IMR-90 (cell line): ENCODE data around the gene CHST14.

Source experiments
- FOS ChIP-seq: fragments of 150-350 bp; IDR thresholded peaks from 2 replicates; pipeline ENCODE4 v1.6.1; 2016; ENCODE audit warnings: low read depth, low read length
- MXI1 ChIP-seq: IDR thresholded peaks from 2 replicates; pipeline ENCODE4 v1.6.1; 2012; ENCODE audit warnings: low read depth, mild to moderate bottlenecking, low read length, moderate library complexity, borderline replicate concordance
- TF ChIP-seq, protein P1 (sequence below): conservative IDR thresholded peaks from 2 replicates; pipeline ENCODE4 v1.5.1; 2012; ENCODE audit warnings: mild to moderate bottlenecking, low read depth, low read length, improper control_type of control experiment

- TF ChIP-seq MXI1 = no peak
- TF ChIP-seq FOS = no peak
- TF ChIP-seq, protein P1, sequence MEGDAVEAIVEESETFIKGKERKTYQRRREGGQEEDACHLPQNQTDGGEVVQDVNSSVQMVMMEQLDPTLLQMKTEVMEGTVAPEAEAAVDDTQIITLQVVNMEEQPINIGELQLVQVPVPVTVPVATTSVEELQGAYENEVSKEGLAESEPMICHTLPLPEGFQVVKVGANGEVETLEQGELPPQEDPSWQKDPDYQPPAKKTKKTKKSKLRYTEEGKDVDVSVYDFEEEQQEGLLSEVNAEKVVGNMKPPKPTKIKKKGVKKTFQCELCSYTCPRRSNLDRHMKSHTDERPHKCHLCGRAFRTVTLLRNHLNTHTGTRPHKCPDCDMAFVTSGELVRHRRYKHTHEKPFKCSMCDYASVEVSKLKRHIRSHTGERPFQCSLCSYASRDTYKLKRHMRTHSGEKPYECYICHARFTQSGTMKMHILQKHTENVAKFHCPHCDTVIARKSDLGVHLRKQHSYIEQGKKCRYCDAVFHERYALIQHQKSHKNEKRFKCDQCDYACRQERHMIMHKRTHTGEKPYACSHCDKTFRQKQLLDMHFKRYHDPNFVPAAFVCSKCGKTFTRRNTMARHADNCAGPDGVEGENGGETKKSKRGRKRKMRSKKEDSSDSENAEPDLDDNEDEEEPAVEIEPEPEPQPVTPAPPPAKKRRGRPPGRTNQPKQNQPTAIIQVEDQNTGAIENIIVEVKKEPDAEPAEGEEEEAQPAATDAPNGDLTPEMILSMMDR = no peak
Observed at GRCh38 chr15:40511093-40511471, 40.3 kb downstream of the CHST14 start.
